Epidermal melanocyte (primary cell): Measurements from ENCODE around the gene PTBP3.
"Not testable (repeated sequence)": the region's sequence is repeated elsewhere in the genome, so short reads cannot be mapped to it uniquely, and the experiment has no call there.

ENCODE experiments used
- DNase-seq: peaks from one replicate; pipeline ENCODE4 v3.0.0; 2011; ENCODE audit warnings: low spot score; ENCODE audit not compliant: insufficient read length

Gene PTBP3

GRCh38 chr9:112218908-112219307 lies 114.5 kb downstream of the PTBP3 start:
- no peak for DNase-seq

- DNase-seq = no peak
Measured at GRCh38 chr9:112212926-112213325, 120.5 kb downstream of the PTBP3 start.

DNA sequence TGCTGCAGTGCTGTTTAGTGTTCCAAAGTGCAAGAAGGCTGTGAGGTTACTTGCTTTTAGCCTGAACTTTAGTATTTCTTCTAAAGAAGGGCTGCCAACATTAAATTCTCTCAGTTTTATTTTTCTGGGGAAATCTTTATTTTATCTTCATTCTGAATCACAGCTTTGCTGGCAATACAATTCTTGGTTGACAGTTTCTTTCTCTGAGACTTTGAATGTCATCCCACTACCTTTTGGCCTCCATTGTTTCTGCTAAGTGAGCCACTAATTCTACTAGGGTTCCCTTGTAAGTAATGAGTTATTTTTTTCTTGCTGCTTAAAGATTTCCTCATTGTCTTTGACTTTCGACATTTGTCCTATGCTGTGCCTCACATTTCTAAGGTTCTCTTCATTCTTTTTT lies 126.0 kb downstream of the PTBP3 start:
- no peak for DNase-seq

GRCh38 chr9:112203536-112203935 lies 129.9 kb downstream of the PTBP3 start:
- no peak for DNase-seq

- DNase-seq = no peak
Measured at GRCh38 chr9:112200711-112201110, 132.7 kb downstream of the PTBP3 start.

GRCh38 chr9:112198646-112199045 lies 134.8 kb downstream of the PTBP3 start:
- no peak for DNase-seq

DNA sequence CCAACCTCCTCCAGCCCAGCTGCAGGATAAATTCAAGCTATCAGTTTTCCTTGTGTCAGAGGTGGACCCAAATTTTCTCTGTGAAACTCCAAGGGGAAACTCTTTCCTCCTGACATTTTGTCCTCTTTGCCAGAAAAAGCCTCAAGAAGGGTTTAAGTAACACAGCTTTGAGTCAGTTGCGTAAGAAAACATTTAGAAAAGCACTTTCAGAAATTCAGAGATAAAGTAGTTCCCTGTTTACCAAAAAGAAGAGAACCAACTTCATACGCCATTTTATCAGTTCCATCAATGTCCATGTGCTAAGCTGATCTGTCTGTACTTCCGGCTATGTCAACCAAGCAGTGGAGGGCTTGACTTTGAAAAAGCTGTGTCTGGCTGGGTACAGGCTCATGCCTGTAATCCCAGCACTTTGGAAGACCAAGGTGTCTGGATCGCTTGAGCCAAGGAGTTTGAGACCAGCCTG lies 138.4 kb downstream of the PTBP3 start:
- no peak for DNase-seq

- no peak for DNase-seq
Measured at GRCh38 chr9:112193572-112194288, 139.7 kb downstream of the PTBP3 start.

GRCh38 chr9:112190320-112190719 lies 143.1 kb downstream of the PTBP3 start:
- DNase-seq = not testable (repeated sequence)

DNA sequence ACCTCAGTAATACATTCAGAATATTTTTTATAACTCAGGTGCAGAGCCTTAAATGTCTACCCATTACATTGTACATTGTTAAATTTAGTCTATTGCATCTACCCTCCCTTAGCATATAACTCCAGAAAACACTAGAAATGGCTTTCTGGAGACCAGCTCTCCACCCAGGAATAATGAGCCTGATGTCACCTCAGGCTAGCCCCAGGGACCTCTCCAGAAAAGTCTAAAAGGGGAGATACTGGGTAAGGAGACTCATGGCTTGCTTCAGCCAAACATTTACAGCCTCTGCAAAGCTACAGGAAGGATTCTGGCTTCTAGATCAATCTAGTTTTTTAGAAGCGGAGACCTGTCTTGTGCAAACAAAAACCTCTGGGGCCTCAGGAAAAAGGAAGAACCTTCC lies 144.5 kb downstream of the PTBP3 start:
- no peak for DNase-seq

GRCh38 chr9:112187404-112187803 lies 146.0 kb downstream of the PTBP3 start:
- DNase-seq = no peak

DNA sequence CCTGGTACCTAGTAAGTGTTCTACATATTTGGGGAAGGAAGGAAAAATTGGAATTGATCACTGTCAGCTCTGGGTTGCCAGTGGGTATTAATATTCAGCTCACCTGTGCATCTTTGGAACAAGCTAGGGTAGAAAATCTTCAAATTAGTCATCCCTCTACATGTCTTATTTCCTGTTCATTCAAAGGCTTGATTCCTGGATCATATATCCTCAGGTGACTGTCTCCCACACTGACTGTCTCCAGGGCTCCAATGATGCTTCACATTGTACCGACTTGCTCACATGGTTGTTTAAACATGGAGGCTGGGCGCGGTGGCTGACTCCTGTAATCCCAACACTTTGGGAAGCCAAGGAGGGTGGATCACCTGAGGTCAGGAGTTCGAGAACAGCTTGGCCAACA lies 146.7 kb downstream of the PTBP3 start:
- DNase-seq = no peak

DNA sequence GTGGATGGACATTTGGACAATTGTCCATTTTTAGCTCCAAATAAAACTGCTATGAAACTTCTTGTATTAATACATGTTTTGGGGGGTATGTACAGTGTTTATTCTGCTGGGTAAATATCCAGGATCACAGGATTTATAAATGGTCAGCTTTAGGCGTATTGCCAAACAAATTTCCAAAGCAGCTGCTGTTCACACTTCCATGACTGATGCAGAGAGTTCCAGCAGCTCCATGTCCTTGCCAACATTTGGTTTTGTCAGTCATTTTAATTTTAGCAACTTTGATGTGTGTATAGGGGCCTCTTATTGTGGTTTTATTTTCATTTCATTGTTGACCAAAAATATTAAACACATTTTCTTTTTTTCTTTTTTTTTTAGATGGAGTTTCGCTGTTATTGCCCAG lies 148.5 kb downstream of the PTBP3 start:
- DNase-seq = no peak

GRCh38 chr9:112184221-112184620 lies 149.2 kb downstream of the PTBP3 start:
- no peak for DNase-seq

DNA sequence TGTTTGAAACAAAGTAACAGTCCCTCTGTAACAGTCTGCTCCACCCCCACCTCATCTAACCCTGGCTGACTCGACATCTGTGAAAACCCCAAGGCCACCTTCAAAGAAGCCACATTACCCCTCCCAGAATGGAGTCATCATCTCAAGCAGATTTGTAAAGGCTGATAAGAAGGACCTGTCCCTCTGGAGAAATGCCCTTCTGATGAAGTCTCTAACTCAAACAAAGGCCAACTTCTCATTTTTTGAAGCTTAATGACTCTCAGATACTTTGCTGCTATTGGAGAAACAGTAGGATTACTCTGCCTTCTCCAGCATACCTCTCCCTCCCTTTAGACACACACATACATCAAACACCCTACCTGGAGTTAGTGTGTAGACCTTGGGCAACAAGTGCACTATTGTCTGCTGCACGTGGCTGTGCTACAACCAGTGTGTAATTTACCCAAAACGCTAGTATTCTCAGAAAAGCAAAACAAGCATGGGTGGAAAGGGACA lies 153.0 kb downstream of the PTBP3 start:
- no peak for DNase-seq

DNA sequence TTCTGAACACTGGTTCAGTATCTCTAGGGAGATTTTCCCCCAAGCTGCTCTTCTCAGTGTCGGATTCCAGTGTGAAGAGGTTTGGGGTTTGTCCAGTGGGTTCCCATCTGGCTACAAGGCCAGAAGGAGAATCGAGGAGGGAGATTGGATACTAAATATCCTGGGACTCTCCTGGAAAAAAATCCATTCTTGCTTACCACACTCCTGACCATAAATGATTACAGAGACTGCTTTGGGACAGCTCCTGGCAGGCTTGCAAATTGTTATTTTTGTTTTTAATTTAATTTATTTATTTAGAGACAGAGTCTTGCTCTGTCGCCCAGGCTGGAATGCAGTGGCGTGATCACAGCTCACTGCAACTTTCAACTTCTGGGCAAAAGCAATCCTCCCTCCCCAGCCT lies 153.6 kb downstream of the PTBP3 start:
- no peak for DNase-seq

- no peak for DNase-seq
Measured at GRCh38 chr9:112176524-112176923, 156.9 kb downstream of the PTBP3 start.

GRCh38 chr9:112175796-112176315 lies 157.6 kb downstream of the PTBP3 start:
- DNase-seq = no peak

DNA sequence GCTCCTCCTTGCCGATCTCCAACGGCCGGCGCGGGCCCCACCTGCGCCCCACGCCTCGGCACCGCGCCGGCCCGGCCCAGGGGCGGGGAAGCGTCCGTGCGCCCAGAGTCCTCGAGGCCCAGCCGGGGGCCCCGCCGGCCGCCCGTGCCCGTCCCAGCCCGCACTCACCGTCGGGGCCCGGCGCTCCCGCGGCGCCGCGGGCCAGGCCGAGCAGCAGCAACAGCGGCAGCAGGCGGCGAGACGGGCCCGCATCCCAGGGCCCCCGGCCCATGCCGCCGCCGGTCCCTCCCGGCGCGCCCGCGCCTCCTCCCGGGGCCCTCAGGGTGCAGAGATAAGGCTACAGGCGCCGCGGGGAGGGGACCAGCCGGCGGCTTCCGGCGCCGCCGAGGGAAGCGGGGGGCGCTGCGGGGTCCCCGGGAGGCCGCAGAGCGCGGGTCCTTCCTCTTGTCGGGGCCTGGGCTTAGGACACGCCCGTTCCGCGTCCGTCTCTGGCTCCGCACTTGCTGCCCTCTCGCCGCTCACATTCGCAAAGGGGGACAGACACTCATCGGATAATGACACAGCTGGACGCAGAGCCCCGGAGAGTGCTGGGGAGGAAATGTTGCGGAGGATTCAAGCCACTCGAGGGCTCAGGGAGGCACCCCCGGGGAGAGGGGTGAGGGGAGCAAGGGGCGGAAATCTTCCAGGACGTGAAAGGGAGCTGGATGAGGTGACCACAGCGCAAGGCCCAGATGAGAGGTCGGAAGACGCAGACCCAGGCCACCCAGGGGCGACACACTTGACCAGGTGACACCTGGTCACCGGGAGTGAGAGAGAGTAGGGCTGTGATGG lies 158.2 kb downstream of the PTBP3 start, which contains the start of gene SUSD1:
TSS of gene SUSD1 (minus strand) at position 333 of the 831 bp plus-strand sequence. CDS start at position 271, 62 bp downstream.
- DNase-seq = no peak

DNA sequence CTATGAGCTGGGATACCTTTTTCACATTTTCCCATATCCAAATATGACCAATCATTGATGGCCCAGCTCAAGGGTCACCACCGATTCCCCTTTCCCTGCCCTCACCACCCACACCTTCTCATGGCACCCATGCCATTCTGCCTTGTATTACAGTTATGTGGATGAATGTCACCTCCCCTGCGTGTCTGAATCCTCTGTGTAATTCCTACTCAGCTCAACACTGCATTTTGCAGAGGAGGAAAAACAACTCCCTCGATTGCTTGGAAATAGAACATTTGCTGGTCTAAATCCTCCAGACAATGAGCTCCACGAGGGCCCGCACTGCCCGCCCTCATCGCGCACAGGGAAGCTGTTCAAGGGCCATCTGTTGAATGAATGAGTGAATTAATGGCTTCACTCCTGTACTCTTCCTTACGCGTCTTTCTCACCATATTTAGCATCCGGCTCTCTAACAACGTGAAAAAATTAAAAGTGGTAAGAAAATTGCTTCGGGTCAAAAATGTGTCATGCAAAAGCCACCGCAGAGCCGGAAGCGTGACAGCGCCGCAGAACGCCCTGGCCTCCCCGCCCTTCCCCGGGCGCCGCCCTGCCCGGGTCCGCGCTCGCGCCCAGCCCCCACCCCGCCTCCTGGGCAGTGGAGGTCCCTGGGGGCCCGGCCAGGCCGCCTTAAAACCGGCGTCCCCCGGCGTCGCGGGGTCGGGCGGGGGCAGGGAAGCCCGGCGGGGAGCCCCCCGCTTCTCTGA lies 159.0 kb downstream of the PTBP3 start:
- peak; percentile 63 for DNase-seq

- DNase-seq = no peak
Measured at GRCh38 chr9:112173489-112174221, 159.8 kb downstream of the PTBP3 start.
